K562 (cell line): ENCODE measurements around the gene ACTRT3. TPM values are rescaled to one million over a fixed set of nuclear protein-coding genes. Genes with fewer than 3 reads are reported as not detected.

Experiments
- BRF1 ChIP-seq: IDR thresholded peaks from 3 replicates; pipeline ENCODE4 v1.6.1; 2011; ENCODE audit warnings: borderline replicate concordance, mild to moderate bottlenecking; ENCODE audit not compliant: insufficient read length; ENCODE audit errors: extremely low read depth
- KDM1A ChIP-seq, 2 experiments: fragments of 450-650 bp; IDR thresholded peaks; 2 replicates each; pipeline ENCODE4 v1.6.1; 2016; ENCODE audit warnings: mild to moderate bottlenecking in 2 of 2
- MEIS2 ChIP-seq: fragments of 450-650 bp; IDR thresholded peaks from 2 replicates; pipeline ENCODE4 v1.6.1; 2014; ENCODE audit warnings: mild to moderate bottlenecking; ENCODE audit not compliant: partially characterized antibody
- NR2C2 ChIP-seq, 2 experiments: fragments of 200-800 bp in 1 of 2; sonication (Bioruptor generic) in 1 of 2; sonication (generic) in 1 of 2; formaldehyde crosslinking in 1 of 2; IDR thresholded peaks; 2 replicates each; pipeline versions ENCODE4 v1.6.1 to v1.8.0; 2016 to 2022; ENCODE audit warnings: mild to moderate bottlenecking in 1 of 2, missing compliant biosample characterization in 1 of 2, missing genetic modification characterization in 1 of 2, missing genetic modification reagents in 1 of 2
- RBM17 ChIP-seq: fragments of 200-400 bp; formaldehyde crosslinking; IDR thresholded peaks from 2 replicates; pipeline ENCODE4 v1.6.1; 2017; ENCODE audit warnings: low read depth, mild to moderate bottlenecking, low read length, borderline replicate concordance
- SUPT5H ChIP-seq: fragments of 450-650 bp; IDR thresholded peaks from 2 replicates; pipeline ENCODE4 v1.6.1; 2016
- TRIM28 ChIP-seq: fragments of 450-650 bp; IDR thresholded peaks from 2 replicates; pipeline ENCODE4 v1.6.1; 2017
- ZNF324 ChIP-seq: fragments of 250-450 bp; sonication (Bioruptor Pico); IDR thresholded peaks from 2 replicates; pipeline ENCODE4 v1.4.0; 2020; ENCODE audit warnings: mild to moderate bottlenecking
- ZNF445 ChIP-seq: fragments of 250-450 bp; sonication (Bioruptor Pico); IDR thresholded peaks from 2 replicates; pipeline ENCODE4 v1.4.0; 2020; ENCODE audit warnings: low read depth, mild to moderate bottlenecking, moderate library complexity
- polyA plus RNA-seq, 8 experiments: library from polyadenylated mRNA; depleted of rRNA in 4 of 8; stranded (reverse) in 5 of 8; unstranded in 3 of 8; fragments of >200 nt; fragmentation: Nextera tagmentation in 2 of 8; fragmentation: Illumina TruSeq in 1 of 8; extraction: Ambion mirVana in 2 of 8; extraction: Trizol in 1 of 8; gene quantifications; 2 replicates each; pipeline versions ENCODE4 v1.2.1 to v1.2.3, GENCODE V29; 2011 to 2014; ENCODE audit warnings: inconsistent platforms in 1 of 8, missing spikeins in 1 of 8
- total RNA-seq, 7 experiments: library from RNA; depleted of rRNA in 6 of 7; stranded (reverse); fragments of >200 nt in 6 of 7; fragmentation: Illumina TruSeq in 2 of 7; extraction: Trizol in 2 of 7; gene quantifications; 2 replicates each; pipeline versions ENCODE4 v1.2.1 to v1.2.3, GENCODE V29; 2011 to 2021; ENCODE audit warnings: low replicate concordance in 1 of 7
- TF ChIP-seq, protein P1 (sequence below): fragments of 450-650 bp; IDR thresholded peaks from 2 replicates; pipeline ENCODE4 v1.6.1; 2016; ENCODE audit warnings: mild to moderate bottlenecking, moderate library complexity
- TF ChIP-seq, protein P2 (sequence below), 2 experiments: IDR thresholded peaks in 1 of 2; conservative IDR thresholded peaks in 1 of 2; 2 replicates each; pipeline ENCODE4 v1.6.1; 2016; ENCODE audit warnings: low read depth in 2 of 2, mild to moderate bottlenecking in 1 of 2, missing compliant biosample characterization in 1 of 2, missing genetic modification characterization in 1 of 2, moderate library complexity in 1 of 2

ACTRT3 gene
- total and polyA plus RNA-seq, 9 of the 15 experiments (the other 6 are each of a cell fraction or from before 2014, with no cell fraction given) = 0.06 to 0.11 (median 0.07) TPM; not detected in 5

DNA sequence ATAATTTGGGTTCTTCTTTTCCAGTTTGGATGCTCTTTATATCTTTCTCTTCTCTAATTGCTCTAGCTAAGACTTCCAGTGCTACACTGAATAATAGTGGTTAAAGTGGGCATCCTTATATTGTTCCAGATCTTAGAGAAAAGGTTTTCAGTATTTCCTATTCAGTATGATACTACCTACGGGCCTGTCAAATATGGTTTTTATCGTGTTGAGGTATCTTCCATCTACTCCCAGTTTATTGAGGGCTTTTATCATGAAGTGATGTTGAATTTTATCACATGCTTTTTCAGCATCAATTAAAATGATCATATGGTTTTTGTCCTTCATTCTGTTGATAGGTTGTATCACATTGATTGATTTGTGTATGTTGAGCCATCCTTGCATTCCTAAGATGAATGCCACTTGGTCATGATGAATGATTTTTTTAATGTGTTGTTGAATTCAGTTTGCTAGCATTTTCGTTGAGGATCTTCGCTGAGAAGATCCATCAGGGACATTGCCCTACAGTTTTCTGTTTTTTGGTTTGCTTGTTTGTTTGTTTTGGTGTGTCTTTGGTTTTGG, 46.3 kb upstream of the ACTRT3 start (continued):
- TF ChIP-seq, protein P1, sequence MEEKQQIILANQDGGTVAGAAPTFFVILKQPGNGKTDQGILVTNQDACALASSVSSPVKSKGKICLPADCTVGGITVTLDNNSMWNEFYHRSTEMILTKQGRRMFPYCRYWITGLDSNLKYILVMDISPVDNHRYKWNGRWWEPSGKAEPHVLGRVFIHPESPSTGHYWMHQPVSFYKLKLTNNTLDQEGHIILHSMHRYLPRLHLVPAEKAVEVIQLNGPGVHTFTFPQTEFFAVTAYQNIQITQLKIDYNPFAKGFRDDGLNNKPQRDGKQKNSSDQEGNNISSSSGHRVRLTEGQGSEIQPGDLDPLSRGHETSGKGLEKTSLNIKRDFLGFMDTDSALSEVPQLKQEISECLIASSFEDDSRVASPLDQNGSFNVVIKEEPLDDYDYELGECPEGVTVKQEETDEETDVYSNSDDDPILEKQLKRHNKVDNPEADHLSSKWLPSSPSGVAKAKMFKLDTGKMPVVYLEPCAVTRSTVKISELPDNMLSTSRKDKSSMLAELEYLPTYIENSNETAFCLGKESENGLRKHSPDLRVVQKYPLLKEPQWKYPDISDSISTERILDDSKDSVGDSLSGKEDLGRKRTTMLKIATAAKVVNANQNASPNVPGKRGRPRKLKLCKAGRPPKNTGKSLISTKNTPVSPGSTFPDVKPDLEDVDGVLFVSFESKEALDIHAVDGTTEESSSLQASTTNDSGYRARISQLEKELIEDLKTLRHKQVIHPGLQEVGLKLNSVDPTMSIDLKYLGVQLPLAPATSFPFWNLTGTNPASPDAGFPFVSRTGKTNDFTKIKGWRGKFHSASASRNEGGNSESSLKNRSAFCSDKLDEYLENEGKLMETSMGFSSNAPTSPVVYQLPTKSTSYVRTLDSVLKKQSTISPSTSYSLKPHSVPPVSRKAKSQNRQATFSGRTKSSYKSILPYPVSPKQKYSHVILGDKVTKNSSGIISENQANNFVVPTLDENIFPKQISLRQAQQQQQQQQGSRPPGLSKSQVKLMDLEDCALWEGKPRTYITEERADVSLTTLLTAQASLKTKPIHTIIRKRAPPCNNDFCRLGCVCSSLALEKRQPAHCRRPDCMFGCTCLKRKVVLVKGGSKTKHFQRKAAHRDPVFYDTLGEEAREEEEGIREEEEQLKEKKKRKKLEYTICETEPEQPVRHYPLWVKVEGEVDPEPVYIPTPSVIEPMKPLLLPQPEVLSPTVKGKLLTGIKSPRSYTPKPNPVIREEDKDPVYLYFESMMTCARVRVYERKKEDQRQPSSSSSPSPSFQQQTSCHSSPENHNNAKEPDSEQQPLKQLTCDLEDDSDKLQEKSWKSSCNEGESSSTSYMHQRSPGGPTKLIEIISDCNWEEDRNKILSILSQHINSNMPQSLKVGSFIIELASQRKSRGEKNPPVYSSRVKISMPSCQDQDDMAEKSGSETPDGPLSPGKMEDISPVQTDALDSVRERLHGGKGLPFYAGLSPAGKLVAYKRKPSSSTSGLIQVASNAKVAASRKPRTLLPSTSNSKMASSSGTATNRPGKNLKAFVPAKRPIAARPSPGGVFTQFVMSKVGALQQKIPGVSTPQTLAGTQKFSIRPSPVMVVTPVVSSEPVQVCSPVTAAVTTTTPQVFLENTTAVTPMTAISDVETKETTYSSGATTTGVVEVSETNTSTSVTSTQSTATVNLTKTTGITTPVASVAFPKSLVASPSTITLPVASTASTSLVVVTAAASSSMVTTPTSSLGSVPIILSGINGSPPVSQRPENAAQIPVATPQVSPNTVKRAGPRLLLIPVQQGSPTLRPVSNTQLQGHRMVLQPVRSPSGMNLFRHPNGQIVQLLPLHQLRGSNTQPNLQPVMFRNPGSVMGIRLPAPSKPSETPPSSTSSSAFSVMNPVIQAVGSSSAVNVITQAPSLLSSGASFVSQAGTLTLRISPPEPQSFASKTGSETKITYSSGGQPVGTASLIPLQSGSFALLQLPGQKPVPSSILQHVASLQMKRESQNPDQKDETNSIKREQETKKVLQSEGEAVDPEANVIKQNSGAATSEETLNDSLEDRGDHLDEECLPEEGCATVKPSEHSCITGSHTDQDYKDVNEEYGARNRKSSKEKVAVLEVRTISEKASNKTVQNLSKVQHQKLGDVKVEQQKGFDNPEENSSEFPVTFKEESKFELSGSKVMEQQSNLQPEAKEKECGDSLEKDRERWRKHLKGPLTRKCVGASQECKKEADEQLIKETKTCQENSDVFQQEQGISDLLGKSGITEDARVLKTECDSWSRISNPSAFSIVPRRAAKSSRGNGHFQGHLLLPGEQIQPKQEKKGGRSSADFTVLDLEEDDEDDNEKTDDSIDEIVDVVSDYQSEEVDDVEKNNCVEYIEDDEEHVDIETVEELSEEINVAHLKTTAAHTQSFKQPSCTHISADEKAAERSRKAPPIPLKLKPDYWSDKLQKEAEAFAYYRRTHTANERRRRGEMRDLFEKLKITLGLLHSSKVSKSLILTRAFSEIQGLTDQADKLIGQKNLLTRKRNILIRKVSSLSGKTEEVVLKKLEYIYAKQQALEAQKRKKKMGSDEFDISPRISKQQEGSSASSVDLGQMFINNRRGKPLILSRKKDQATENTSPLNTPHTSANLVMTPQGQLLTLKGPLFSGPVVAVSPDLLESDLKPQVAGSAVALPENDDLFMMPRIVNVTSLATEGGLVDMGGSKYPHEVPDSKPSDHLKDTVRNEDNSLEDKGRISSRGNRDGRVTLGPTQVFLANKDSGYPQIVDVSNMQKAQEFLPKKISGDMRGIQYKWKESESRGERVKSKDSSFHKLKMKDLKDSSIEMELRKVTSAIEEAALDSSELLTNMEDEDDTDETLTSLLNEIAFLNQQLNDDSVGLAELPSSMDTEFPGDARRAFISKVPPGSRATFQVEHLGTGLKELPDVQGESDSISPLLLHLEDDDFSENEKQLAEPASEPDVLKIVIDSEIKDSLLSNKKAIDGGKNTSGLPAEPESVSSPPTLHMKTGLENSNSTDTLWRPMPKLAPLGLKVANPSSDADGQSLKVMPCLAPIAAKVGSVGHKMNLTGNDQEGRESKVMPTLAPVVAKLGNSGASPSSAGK = no peak
- TF ChIP-seq NR2C2 (CRISPR knock-in tag; IDR thresholded peaks at IDR 0.05) (no peak), NR2C2 (tag; IDR thresholded peaks at IDR 0.05) (no peak), ZNF445 (CRISPR knock-in tag) (peak; percentile 95), RBM17 (no peak), BRF1 (no peak), MEIS2 (peak; percentile 79), TRIM28 (peak; percentile 66; the same call in 1 of the 2 replicates), KDM1A (IDR thresholded peaks at IDR 0.05) (no peak), ZNF324 (peak; percentile 99), SUPT5H (no peak)
- TF ChIP-seq, protein P2, sequence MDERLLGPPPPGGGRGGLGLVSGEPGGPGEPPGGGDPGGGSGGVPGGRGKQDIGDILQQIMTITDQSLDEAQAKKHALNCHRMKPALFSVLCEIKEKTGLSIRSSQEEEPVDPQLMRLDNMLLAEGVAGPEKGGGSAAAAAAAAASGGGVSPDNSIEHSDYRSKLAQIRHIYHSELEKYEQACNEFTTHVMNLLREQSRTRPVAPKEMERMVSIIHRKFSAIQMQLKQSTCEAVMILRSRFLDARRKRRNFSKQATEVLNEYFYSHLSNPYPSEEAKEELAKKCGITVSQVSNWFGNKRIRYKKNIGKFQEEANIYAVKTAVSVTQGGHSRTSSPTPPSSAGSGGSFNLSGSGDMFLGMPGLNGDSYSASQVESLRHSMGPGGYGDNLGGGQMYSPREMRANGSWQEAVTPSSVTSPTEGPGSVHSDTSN (CRISPR knock-in tag; IDR thresholded peaks at IDR 0.05; ENCODE audit: low read depth) = no peak
- TF ChIP-seq, protein P2 (tag; conservative IDR thresholded peaks at IDR 0.05; ENCODE audit: low read depth) = peak; percentile 80
- TF ChIP-seq, all 486 proteins: peak for 11
